ENCODE data around the gene GPR152. TPM values are rescaled to one million over a fixed set of nuclear protein-coding genes. Genes with fewer than 3 reads are reported as not detected.

Gene GPR152
- total RNA-seq, 1 experiment from 2014 or later: not detected

DNA sequence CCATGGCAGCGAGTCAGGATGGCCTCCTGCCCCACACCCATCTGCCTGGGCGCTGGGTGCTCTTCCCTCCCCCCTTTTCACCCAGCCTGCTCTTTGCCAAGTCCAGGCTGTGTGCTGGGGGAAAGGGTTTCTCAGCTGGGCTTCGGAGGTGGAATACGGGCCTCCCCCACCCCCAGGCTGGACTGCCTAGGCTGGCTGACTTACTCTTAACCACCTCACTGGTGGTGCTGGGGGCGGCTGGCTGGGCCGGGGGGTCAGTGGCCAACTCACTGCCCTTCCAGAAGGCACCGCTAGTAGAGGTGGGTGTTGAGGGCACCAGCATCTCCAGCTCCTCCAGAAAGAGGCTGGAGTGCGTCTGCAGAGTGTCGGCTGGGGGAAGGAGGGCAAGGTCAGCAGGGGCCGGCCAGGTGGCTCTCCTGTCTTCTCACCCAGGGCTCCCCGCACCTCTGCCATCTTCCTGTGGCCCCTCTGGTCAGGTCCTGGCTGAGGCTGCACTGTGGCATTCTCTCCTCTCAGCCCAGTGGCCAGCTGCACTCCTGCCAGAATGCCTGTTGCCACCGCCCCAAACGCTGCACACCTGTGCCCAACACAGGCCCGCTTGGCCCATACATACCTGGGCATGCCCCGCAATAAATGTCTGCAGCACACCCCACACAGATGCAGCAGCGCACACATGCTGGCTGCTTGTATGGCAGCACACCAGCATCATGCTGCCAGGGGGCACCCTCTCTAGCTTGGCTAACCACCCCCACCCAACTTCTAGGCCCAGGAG is 42.9 kb upstream of the GPR152 start:
- no peak overlapping the region for H3K4me3 Mint-ChIP-seq (ENCODE audit: unreplicated experiment)

DNA sequence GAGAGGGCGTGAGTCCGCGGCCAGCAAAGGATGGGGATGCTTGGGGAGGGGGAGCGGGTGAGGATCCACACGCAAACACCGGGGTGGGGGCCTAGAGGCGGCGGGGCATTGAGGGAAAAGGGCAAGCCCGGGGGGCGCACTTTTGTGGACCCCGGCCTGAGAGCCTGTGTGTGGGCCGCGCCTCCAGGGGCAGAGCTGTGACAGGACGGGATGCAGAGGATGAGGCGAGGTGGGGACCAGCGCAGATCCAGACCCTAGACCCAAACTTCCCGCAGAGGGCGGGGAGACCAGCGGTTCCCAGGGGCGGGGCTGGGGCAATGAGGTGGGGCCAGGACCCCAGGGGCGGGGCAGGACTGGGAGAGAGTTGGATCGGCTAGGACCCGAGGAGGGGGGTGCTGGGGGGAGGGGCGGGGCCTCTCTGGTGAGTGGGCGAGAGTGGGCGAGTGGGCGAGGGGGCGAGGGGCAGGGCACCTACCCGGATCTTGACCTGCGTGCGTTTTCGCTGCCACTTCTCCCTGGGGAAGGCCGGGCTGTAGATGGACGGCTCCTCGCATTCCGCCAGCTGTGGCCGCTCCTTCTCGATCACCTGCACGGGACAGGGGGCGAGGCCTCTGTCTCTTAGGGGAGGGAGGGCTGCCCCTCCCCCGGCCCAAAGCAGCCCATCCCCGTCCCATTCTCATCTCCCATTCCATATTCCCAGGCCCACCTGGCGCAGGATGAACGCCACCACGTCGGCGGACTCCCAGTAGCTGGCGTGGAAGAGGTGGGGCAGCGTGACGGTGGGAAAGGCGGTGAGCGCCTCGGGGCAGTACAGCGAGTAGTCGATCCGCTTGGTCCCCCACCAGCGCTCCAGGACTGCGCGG is 42.1 kb upstream of the GPR152 start:
- BruUV-seq (replicated peaks): no TSS peak
- Histone ChIP-seq H3K4me3 (ENCODE audit: low read depth, low read length) (no peak overlapping the region), H3K4me1 (0 out of 2 replicates have a peak, but pooled peaks cover 5% of the 10 kb centered on the region), H3K36me3 (ENCODE audit: control insufficient read depth, insufficient read depth, low read length) (peaks cover 8% of the 10 kb centered on the region; the same call in 1 of the 2 replicates), H3K9me3 (no peaks in the 10 kb centered on the region), H3K27me3 (replicated peaks; ENCODE audit: control insufficient read depth, insufficient read depth, low read length) (no peaks in the 10 kb centered on the region)
- H3K27ac Mint-ChIP-seq (ENCODE audit: unreplicated experiment): no peak overlapping the region
- H3K27me3 Mint-ChIP-seq (ENCODE audit: insufficient read depth, unreplicated experiment): no peaks in the 10 kb centered on the region
- peak in 1 of 2 experiments; percentile 46 for DNase-seq
- intact Hi-C loops (cut with micrococcal nuclease; ENCODE audit: unreplicated experiment): no loop called here
- ChIA-PET POLR2A (no interaction called here), CTCF (interaction anchor here (0.7 kb wide), 1 partner anchor 817 kb away, joined by 4 read pairs; no protein-coding TSS in a partner anchor)
- H3K4me3 Mint-ChIP-seq (ENCODE audit: unreplicated experiment): no peak overlapping the region
- TF ChIP-seq, protein P1, sequence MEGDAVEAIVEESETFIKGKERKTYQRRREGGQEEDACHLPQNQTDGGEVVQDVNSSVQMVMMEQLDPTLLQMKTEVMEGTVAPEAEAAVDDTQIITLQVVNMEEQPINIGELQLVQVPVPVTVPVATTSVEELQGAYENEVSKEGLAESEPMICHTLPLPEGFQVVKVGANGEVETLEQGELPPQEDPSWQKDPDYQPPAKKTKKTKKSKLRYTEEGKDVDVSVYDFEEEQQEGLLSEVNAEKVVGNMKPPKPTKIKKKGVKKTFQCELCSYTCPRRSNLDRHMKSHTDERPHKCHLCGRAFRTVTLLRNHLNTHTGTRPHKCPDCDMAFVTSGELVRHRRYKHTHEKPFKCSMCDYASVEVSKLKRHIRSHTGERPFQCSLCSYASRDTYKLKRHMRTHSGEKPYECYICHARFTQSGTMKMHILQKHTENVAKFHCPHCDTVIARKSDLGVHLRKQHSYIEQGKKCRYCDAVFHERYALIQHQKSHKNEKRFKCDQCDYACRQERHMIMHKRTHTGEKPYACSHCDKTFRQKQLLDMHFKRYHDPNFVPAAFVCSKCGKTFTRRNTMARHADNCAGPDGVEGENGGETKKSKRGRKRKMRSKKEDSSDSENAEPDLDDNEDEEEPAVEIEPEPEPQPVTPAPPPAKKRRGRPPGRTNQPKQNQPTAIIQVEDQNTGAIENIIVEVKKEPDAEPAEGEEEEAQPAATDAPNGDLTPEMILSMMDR (IDR thresholded peaks at IDR 0.05; ENCODE audit: insufficient read depth in 1 of 2, low read depth in 1 of 2, low read length in 1 of 2, severe bottlenecking in 1 of 2, unreplicated experiment in 1 of 2): no peak
- H3K4me1 Mint-ChIP-seq (ENCODE audit: low read depth, unreplicated experiment): peaks cover 3% of the 10 kb centered on the region
- H3K9me3 Mint-ChIP-seq (ENCODE audit: unreplicated experiment): no peaks in the 10 kb centered on the region
- H3K36me3 Mint-ChIP-seq (ENCODE audit: insufficient read depth, unreplicated experiment): peaks cover 87% of the 10 kb centered on the region

More for the DNA sequence above, 42.9 kb upstream of the GPR152 start:
- Mint-ChIP-seq H3K27ac (ENCODE audit: unreplicated experiment) (no peak overlapping the region), H3K4me1 (ENCODE audit: low read depth, unreplicated experiment) (no peaks in the 10 kb centered on the region), H3K27me3 (ENCODE audit: insufficient read depth, unreplicated experiment) (no peaks in the 10 kb centered on the region), H3K9me3 (ENCODE audit: unreplicated experiment) (no peaks in the 10 kb centered on the region), H3K36me3 (ENCODE audit: insufficient read depth, unreplicated experiment) (peaks cover 81% of the 10 kb centered on the region)
- TF ChIP-seq, protein P1 (IDR thresholded peaks at IDR 0.05; ENCODE audit: insufficient read depth in 1 of 2, low read depth in 1 of 2, low read length in 1 of 2, severe bottlenecking in 1 of 2, unreplicated experiment in 1 of 2): no peak
- Histone ChIP-seq H3K27me3 (replicated peaks; ENCODE audit: control insufficient read depth, insufficient read depth, low read length) (no peaks in the 10 kb centered on the region), H3K4me1 (0 out of 2 replicates have a peak, but pooled peaks cover 5% of the 10 kb centered on the region), H3K4me3 (ENCODE audit: low read depth, low read length) (no peak overlapping the region), H3K36me3 (ENCODE audit: control insufficient read depth, insufficient read depth, low read length) (peaks cover 6% of the 10 kb centered on the region; the same call in 1 of the 2 replicates), H3K9me3 (no peaks in the 10 kb centered on the region)
- no TSS peak for BruUV-seq (replicated peaks)
- ChIA-PET CTCF (interaction anchor here (0.7 kb wide), 1 partner anchor 816 kb away, joined by 4 read pairs; no protein-coding TSS in a partner anchor), POLR2A (interaction anchor here (0.6 kb wide), 1 partner anchor 18 kb away, joined by 3 read pairs; no protein-coding TSS in a partner anchor)
- intact Hi-C loops (cut with micrococcal nuclease; ENCODE audit: unreplicated experiment): no loop called here
- DNase-seq: no peak

All from Caco-2 (cell line).